Measurements from ENCODE around the gene UNC13C. TPM values are rescaled to one million over a fixed set of nuclear protein-coding genes. Genes with fewer than 3 reads are reported as not detected.

Gene UNC13C
- total and polyA plus RNA-seq, 2 donors (not counting 3 experiments of a cell fraction or from before 2014, with no cell fraction given): not detected

GRCh38 chr15:54518156-54518882, 540.1 kb downstream of the UNC13C start:
- dilution Hi-C loops (cut with MboI; ENCODE audit: extremely low pct_ligation_motif_present, low sequenced_read_pairs): no loop called here
- BruUV-seq (replicated peaks): no TSS peak
- no peak for TF ChIP-seq JUN (IDR thresholded peaks at IDR 0.05; ENCODE audit: borderline replicate concordance, insufficient read depth, insufficient read length, low read depth)
- TF ChIP-seq GATA2 (IDR thresholded peaks at IDR 0.05; ENCODE audit: insufficient read depth, insufficient read length, low read depth, low read length): no peak
- no peak for TF ChIP-seq MYC (IDR thresholded peaks at IDR 0.05; ENCODE audit: low read depth, low read length)
- TF ChIP-seq CTCF (IDR thresholded peaks at IDR 0.05; ENCODE audit: extremely low read depth in 1 of 2, insufficient read depth in 1 of 2, low read depth in 1 of 2, low read length in 2 of 2): no peak
- no peak for TF ChIP-seq MAX (IDR thresholded peaks at IDR 0.05; ENCODE audit: insufficient read depth, insufficient read length)
- no peak for TF ChIP-seq POLR2AphosphoS5 (IDR thresholded peaks at IDR 0.05; ENCODE audit: insufficient read depth, low read depth, low read length)
- TF ChIP-seq EZH2 (IDR thresholded peaks at IDR 0.05; ENCODE audit: borderline replicate concordance, low read depth, low read length, severe bottlenecking): no peak
- TF ChIP-seq POLR2A (IDR thresholded peaks at IDR 0.05; ENCODE audit: low read depth, low read length): no peak
- no peak overlapping the region for H3K4me3 ChIP-seq (replicated peaks in 1 of 3; ENCODE audit: insufficient read depth in 1 of 3, low read depth in 1 of 3, low read length in 3 of 3)
- no peaks in the 10 kb centered on the region for H3K79me2 ChIP-seq (ENCODE audit: control insufficient read depth, insufficient read depth, low read length)
- H3K9me3 ChIP-seq (replicated peaks; ENCODE audit: control insufficient read depth, insufficient read depth, low read length): no peaks in the 10 kb centered on the region
- ChIA-PET CTCF (no interaction called here), POLR2A (no interaction called here)
- H4K20me1 ChIP-seq (replicated peaks; ENCODE audit: control insufficient read depth, extremely low read depth, insufficient read depth, low read length): no peaks in the 10 kb centered on the region
- no peak overlapping the region for H2AFZ ChIP-seq (ENCODE audit: low read depth, low read length)
- no peaks in the 10 kb centered on the region for H3K9me1 ChIP-seq (replicated peaks; ENCODE audit: control insufficient read depth, extremely low read depth, insufficient read depth, low read length)
- H3K27me3 ChIP-seq (ENCODE audit: control insufficient read depth in 2 of 2, insufficient read depth in 2 of 2, low read length in 2 of 2): no peaks in the 10 kb centered on the region
- DNase-seq (ENCODE audit: low read depth, low spot score) (no peak), FAIRE-seq (no peak)
- intact Hi-C loops (cut with micrococcal nuclease): no loop called here
- H3K4me2 ChIP-seq (ENCODE audit: insufficient read depth, low read length): no peak overlapping the region
- H3K9ac ChIP-seq (replicated peaks; ENCODE audit: extremely low read depth, insufficient read depth, low read length): no peak overlapping the region
- no peaks in the 10 kb centered on the region for H3K36me3 ChIP-seq (ENCODE audit: control insufficient read depth in 2 of 2, extremely low read depth in 1 of 2, insufficient read depth in 2 of 2, low read length in 2 of 2)
- no peaks in the 10 kb centered on the region for H3K4me1 ChIP-seq (ENCODE audit: control insufficient read depth, extremely low read depth, insufficient read depth, low read length)
- no peak overlapping the region for H3K27ac ChIP-seq (ENCODE audit: insufficient read depth, low read depth, low read length)

Data from endothelial cell of umbilical vein (primary cell).